HuH-7.5 (cell line): ENCODE measurements around the gene PEMT.

ENCODE experiments used
- DNase-seq: peaks from one replicate; pipeline ENCODE4 v3.0.0; 2011; ENCODE audit warnings: low spot score

PEMT gene

DNA sequence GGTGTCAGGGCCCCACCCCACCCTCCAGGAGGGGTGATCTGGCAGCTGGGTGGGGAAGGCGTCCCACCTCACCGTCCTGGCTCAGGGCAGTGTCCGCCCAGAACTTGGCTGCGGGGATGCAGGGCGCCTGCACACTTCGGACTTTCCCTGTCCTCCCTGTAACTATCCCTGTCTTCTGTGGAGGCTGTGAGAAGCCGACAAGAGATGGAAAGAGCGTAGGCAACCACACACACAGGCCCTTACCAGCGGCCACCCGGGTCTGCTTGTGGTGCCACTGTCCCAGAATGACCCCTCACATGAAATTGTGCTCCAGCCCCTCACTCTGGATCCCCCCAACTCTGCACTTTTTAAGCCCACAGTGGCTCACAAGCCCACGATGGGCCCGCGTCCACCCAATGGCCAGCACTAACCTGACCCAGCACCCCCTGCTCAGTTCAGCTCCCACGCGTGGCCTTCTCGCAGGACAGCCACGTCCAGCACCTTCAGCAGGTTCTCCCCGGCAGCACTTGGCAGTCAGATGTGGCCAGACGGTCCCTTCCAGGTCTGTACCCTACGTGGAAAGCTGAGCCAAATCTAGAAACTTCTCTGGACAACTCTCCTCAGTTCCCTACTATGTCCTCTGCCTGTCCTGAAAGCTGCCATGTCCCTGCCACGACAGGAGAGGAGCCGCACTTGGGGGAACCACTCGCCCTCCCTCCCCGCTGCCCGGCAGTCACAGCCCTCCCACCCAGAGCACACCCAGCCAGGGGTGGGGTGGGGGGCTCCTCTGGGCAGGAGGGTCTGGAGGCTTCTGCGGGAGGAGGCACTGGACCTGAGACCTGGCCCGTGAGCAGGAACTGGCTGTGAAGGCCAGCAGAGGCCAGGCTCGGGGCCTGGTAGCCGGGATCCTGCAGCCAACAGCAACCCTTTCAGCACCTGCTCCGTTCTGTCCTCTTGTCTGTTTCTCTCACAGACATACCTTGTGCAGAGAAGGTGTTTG lies 38.0 kb downstream of the PEMT start:
- no peak for DNase-seq

DNA sequence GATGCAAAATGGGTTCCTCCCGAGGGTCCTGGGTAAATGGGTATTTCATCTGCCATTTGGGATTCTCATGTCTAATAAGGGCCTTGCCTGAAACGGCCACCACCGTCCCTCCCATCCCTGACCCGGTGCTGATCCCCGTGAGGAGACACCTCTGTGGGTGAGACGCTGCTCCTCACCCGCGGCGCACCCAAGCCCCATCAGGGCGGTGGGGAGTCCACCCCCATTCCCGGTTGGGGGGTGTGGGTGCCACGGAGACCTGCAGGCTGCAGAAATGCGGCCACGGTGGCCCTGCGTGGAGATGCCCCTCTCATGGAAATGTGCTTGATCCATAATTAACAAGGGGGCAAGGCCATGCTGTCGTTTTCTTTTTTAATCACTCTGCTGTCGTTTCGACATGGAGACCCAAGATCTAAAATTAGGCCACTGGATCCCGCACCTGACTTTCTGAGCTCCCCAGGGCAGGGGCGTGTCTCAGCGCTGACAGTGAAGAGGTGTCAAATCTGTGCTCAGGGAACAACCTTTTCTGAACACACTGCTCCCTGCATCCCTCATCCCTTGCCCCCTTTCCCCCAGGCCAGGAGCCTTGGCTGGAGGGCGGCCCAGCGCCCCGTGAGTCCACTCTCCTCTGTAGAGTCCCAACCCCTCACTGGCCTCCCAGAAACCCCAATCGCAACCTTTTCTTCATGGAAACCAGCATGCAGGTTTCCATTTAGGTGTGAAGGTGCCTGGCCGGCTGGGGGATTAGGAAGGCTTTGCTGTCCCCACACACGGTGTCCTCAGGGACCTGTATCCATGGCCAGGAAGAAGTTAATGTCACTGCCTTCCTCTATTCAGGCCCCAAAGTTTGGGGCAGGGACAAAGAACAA lies 38.9 kb downstream of the PEMT start:
- no peak for DNase-seq

DNA sequence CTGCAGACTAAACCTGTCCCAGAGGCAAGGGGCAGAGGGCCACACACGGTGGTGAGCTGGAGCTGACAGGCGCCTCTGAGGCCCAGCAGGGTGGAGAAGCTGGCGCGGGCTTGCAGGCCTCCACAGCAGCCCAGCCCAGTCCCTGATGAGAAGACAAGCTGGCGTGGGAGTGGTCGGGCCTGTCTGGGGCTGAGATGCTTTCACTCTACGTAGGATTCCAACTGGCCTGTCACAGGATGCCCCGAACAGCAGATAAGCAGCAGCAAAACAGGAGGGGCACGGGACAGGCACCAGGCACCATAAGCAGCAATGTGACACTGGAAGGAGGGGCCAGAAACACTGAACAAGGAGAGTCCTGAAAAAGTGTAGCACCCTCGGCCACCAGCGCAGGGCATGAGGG lies 40.1 kb downstream of the PEMT start:
- no peak for DNase-seq

- DNase-seq, result no peak
Measured at GRCh38 chr17:17549732-17550366, 41.7 kb downstream of the PEMT start.

DNA sequence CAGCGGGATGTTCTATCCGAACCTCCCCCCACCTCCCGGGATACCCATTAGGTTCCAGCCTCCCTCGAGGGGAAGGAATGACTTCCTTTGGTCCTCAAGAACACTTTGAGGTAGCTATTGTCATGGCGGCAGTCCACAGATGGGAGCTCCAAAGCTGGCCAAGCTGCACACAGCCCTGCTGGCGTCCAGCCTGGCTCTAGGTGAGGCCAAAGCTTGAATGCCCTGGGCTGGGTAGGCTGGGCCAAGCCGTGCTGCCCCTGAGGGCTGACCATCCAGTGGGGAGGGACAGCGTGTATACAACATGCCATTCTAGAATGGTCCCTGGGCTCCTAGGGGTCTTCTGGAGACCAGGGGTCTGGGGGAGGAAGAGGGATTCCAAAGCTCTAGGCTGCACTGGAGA lies 43.5 kb downstream of the PEMT start:
- no peak for DNase-seq

DNA sequence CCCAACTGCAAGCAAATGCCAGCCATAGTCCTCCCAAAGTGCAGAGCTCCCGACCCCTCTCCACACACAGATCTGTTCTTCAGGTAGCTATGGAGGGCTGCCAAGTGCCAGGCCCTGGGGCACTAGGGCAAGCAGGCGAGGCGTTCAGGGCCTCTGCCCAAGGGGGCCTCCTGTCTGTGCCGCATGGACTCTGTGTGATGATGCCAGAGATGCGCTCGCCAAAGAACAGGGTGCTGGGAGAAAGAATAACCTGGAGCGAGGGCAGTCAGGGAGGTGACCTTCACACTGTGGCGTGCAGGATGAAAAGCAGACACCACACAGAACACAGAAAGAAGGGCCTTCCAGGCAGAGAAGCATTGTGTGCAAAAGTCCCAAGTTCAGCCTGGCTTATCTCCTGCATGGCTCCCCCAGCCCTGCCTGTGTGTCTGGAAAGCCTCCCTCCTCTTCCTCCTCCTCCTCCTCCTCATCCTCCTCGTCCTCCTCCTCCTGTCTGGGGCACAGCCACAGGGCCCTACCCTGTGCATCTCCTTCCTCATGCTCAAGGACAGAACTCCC lies 44.2 kb downstream of the PEMT start:
- DNase-seq, result peak; percentile 59

DNA sequence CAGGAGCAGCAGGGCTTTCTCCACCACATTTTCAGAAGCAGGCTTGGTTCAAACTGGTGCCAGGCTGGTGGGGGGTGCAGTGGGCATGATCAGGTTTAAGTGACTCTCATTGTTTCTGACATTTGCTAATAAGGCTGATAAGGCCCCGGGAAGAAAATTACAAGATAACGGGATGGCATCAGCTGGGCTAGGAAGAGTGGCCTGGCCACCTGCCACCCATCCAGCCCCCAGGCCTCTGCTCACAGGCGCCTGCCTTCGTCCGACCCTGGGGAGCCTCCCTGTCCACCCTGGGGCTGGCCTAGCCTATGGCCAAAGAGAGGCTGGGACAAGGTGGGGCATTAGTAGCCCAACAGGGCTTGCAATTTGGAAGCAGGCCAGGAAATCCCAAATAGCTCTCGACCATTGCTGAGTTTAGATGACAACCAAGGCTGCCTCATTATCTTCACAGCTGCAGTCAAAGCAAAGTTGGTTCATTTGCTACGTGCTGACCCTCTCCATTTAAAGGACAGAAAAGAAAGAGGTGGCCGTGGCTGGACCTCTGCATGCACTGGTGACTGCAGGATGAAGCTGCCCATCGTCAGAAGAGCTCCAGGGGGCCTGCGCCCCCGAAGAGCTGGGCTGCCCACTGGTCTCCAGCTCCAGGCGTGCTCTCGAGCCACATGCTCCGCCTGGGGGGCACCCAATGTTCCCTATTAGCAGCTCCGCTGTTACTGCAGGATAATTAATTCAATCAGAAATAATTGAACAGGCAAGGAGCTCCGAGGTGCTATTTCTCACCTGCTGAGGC lies 44.9 kb downstream of the PEMT start:
- no peak for DNase-seq

- no peak for DNase-seq
Measured at GRCh38 chr17:17545984-17546383, 45.5 kb downstream of the PEMT start.

DNA sequence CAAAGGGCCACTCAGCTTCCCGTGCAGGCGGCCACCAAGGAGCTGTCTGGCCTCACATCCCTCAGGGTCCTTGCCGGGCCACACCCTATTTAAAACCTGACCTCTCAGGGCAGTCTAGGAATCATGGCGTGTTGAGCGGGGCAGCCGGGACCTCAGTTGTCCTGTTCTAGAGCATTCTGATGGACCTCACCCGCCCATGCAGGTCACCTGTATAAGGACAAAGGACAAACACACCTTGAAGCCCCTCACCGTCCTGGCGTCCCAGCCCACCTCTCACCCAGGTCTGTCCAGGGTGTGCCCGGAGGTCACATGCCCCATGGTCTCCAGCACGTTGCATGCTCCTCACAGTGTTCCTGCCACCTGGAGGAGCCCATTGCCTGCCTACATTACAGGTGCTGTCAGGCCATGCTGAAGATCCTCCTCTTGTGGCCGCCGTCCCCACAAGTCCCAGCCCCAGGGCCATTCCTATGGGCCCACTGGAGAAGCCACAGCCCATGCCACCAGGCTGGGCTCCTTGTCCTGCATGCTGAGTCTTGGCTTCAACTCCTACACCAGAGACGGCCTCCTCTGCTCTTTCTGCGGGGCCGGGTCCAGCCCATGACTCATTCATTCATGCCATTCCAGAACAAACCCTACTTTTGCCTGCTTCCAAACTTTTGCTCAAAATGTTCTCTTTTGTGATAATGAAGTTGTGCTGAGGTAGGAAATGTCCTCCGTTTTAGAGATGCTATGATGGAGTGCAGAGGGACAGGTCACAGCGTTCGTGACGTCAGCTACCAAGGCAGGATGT lies 46.3 kb downstream of the PEMT start:
- DNase-seq, result no peak

- DNase-seq, result no peak
Measured at GRCh38 chr17:17542906-17543635, 48.4 kb downstream of the PEMT start.

GRCh38 chr17:17541640-17542001 lies 49.9 kb downstream of the PEMT start:
- no peak for DNase-seq

- DNase-seq, result no peak
Measured at GRCh38 chr17:17540935-17541639, 50.4 kb downstream of the PEMT start.

DNA sequence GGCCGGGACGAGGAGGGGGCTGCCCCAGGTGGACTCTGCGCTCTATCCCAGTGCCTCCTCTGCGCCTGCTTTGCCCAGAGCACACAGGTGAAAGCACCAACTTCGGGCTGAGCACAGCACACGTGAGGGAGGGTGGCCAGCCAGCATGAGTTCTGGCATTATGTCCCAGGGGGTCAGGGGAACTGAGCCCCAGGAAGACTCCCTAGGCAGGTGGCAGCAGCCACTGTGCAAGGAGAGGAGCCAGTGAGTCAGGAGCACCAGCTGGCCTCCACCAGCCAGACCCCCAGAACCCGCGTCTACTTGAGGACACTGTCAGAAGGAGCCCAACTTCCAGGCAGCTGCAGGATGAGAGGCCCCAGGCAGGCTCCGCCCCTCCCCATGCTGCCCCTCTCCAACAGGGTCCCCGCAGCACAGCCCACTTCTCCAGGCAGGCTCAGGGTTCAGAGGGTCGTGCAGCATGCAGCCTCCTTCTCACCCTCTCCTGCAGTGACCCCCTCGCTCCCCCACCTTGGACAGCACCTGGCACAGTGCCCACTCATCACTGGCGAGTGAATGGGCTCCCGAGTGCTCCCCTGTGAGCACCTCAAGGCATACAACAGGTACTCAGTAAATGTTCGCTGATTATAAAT lies 51.1 kb downstream of the PEMT start:
- no peak for DNase-seq

GRCh38 chr17:17539591-17539990 lies 51.9 kb downstream of the PEMT start:
- no peak for DNase-seq

GRCh38 chr17:17538417-17539391 lies 52.8 kb downstream of the PEMT start:
- peak; percentile 97 for DNase-seq

- DNase-seq, result no peak
Measured at GRCh38 chr17:17537311-17538099, 54.0 kb downstream of the PEMT start.

GRCh38 chr17:17536702-17537101 lies 54.8 kb downstream of the PEMT start:
- no peak for DNase-seq
